ENCODE results near the gene SPATA9. TPM values are rescaled to one million over a fixed set of nuclear protein-coding genes. Genes with fewer than 3 reads are reported as not detected.

SPATA9 gene
- total RNA-seq, 1 experiment from 2014 or later: not detected

DNA sequence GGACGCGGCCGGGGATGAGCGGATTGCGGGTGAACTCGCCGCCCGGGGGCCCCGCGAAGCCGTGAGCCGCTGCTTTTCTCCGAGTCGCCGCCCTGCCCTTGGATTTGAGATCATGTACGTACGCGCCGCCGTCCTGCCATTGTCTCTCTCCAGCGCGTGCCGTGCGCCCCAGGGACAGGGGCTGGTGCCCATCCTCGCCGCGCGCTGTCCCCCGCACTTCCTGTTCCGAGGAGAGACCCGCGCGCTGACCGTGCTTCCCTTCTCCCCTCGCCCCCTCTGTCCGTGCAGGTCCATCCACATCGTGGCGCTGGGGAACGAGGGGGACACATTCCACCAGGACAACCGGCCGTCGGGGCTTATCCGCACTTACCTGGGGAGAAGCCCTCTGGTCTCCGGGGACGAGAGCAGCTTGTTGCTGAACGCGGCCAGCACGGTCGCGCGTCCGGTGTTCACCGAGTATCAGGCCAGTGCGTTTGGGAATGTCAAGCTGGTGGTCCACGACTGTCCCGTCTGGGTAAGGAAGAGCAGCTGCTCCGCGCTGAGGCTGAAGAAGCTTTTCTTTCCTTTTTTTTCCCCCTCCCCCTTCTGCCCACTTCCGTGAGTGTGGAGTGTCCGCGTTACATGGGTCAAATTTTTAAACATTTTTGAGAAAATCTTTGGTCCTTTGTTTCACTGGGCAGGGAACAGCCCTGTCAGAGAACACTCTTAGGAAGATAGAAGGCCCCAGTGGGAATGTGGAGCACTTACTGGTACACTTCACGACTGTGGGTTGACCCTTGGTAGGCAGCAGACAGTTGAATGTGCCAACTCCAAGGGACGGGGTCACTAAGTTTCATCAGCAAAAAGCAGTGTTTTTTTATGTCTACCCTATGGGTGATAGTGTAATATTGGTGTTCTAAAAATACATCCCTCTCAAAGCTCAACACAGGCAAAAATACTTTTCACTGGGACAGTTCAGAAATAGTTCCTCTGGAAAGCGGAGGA is 49.1 kb upstream of the SPATA9 start:
- Histone ChIP-seq H3K9ac (ENCODE audit: low read length) (peak overlapping the region; percentile 73), H3K9me2 (ENCODE audit: insufficient read depth) (no peaks in the 10 kb centered on the region), H3K9me3 (ENCODE audit: control insufficient read depth in 1 of 2, insufficient read depth in 1 of 2, low read depth in 1 of 2, low read length in 2 of 2) (no peaks in the 10 kb centered on the region), H2AFZ (ENCODE audit: low read depth, low read length, poor library complexity, severe bottlenecking) (no peak overlapping the region), H3K27me3 (ENCODE audit: insufficient read depth, low read length) (no peaks in the 10 kb centered on the region), H3K79me2 (ENCODE audit: insufficient read depth, low read length) (peaks cover 42% of the 10 kb centered on the region), H3K4me1 (ENCODE audit: control insufficient read depth in 1 of 2, insufficient read depth in 2 of 2, low read length in 2 of 2) (peaks cover 41 to 48% of the 10 kb centered on the region in 2 experiments), H3K36me3 (ENCODE audit: control insufficient read depth in 1 of 2, insufficient read depth in 2 of 2, low read length in 2 of 2) (no peaks in the 10 kb centered on the region; a peak in 2 of 4 replicates), H4K20me1 (ENCODE audit: insufficient read depth) (no peaks in the 10 kb centered on the region), H3K4me2 (ENCODE audit: low read length) (peak overlapping the region; percentile 93), H3K27ac (ENCODE audit: low read depth, low read length) (peak overlapping the region; percentile 85), H3K4me3 (replicated peaks in 1 of 2; ENCODE audit: low read depth in 1 of 2, low read length in 2 of 2) (peak overlapping the region; percentile 80 to 84)
- ChIA-PET CTCF (interaction anchor here (1.0 kb wide), 1 partner anchor 68 kb away, joined by 4 read pairs; no protein-coding TSS in a partner anchor), RAD21 (ENCODE audit: low non-redundant PET in 1 of 2, low total read pairs in 2 of 2, uncharacterized antibody in 2 of 2, unreplicated experiment in 2 of 2) (interaction anchor here in 1 of 2 experiments (1.2 kb wide), 1 partner anchor 20 kb away, joined by 3 read pairs; no protein-coding TSS in a partner anchor), POLR2A (interaction anchor here (1.1 to 1.2 kb wide), 3 partner anchors 22 to 92 kb away, joined by 3 read pairs; partner anchors contain the start of gene RFESD)
- intact Hi-C loops (cut with micrococcal nuclease): loop anchor here (2.0 to 10.0 kb wide), 3 partner anchors 17 to 1073 kb away; partner anchors contain the start of genes ERAP1 and GLRX
- peak; percentile 29; the same call in 1 of the 2 replicates for TF ChIP-seq CBX3 (IDR thresholded peaks at IDR 0.05; ENCODE audit: low read depth)
- no peak; the same call in 1 of the 2 replicates for TF ChIP-seq SIN3A (IDR thresholded peaks at IDR 0.05; ENCODE audit: low read depth)
- peak; percentile 35; the same call in 1 of the 2 replicates for TF ChIP-seq ZFX (IDR thresholded peaks at IDR 0.05)
- TF ChIP-seq TCF7L2 (IDR thresholded peaks at IDR 0.05; ENCODE audit: borderline replicate concordance, extremely low read depth, insufficient read depth, insufficient read length): no peak
- TF ChIP-seq, protein P1, sequence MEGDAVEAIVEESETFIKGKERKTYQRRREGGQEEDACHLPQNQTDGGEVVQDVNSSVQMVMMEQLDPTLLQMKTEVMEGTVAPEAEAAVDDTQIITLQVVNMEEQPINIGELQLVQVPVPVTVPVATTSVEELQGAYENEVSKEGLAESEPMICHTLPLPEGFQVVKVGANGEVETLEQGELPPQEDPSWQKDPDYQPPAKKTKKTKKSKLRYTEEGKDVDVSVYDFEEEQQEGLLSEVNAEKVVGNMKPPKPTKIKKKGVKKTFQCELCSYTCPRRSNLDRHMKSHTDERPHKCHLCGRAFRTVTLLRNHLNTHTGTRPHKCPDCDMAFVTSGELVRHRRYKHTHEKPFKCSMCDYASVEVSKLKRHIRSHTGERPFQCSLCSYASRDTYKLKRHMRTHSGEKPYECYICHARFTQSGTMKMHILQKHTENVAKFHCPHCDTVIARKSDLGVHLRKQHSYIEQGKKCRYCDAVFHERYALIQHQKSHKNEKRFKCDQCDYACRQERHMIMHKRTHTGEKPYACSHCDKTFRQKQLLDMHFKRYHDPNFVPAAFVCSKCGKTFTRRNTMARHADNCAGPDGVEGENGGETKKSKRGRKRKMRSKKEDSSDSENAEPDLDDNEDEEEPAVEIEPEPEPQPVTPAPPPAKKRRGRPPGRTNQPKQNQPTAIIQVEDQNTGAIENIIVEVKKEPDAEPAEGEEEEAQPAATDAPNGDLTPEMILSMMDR (IDR thresholded peaks at IDR 0.05 in 2 of 3, conservative IDR thresholded peaks at IDR 0.05 in 1 of 3; ENCODE audit: borderline replicate concordance in 1 of 3, insufficient read depth in 1 of 3, low read depth in 2 of 3, low read length in 2 of 3): no peak
- TF ChIP-seq POLR2A (IDR thresholded peaks at IDR 0.05; ENCODE audit: borderline replicate concordance, extremely low read depth, insufficient read depth, insufficient read length): peak; percentile 11
- DNase-seq (ENCODE audit: low read depth, low spot score) (no peak), ATAC-seq (peak; percentile 44)
- BruUV-seq (replicated peaks): TSS peak; percentile 39

Data from HCT116 (cell line).